ENCODE measurements around the gene ELAPOR1. TPM values are rescaled to one million over a fixed set of nuclear protein-coding genes. Genes with fewer than 3 reads are reported as not detected.

ELAPOR1 gene, protein sequence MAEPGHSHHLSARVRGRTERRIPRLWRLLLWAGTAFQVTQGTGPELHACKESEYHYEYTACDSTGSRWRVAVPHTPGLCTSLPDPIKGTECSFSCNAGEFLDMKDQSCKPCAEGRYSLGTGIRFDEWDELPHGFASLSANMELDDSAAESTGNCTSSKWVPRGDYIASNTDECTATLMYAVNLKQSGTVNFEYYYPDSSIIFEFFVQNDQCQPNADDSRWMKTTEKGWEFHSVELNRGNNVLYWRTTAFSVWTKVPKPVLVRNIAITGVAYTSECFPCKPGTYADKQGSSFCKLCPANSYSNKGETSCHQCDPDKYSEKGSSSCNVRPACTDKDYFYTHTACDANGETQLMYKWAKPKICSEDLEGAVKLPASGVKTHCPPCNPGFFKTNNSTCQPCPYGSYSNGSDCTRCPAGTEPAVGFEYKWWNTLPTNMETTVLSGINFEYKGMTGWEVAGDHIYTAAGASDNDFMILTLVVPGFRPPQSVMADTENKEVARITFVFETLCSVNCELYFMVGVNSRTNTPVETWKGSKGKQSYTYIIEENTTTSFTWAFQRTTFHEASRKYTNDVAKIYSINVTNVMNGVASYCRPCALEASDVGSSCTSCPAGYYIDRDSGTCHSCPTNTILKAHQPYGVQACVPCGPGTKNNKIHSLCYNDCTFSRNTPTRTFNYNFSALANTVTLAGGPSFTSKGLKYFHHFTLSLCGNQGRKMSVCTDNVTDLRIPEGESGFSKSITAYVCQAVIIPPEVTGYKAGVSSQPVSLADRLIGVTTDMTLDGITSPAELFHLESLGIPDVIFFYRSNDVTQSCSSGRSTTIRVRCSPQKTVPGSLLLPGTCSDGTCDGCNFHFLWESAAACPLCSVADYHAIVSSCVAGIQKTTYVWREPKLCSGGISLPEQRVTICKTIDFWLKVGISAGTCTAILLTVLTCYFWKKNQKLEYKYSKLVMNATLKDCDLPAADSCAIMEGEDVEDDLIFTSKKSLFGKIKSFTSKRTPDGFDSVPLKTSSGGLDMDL
- total RNA-seq: 0.43 and 0.64 TPM in 2 replicates

DNA sequence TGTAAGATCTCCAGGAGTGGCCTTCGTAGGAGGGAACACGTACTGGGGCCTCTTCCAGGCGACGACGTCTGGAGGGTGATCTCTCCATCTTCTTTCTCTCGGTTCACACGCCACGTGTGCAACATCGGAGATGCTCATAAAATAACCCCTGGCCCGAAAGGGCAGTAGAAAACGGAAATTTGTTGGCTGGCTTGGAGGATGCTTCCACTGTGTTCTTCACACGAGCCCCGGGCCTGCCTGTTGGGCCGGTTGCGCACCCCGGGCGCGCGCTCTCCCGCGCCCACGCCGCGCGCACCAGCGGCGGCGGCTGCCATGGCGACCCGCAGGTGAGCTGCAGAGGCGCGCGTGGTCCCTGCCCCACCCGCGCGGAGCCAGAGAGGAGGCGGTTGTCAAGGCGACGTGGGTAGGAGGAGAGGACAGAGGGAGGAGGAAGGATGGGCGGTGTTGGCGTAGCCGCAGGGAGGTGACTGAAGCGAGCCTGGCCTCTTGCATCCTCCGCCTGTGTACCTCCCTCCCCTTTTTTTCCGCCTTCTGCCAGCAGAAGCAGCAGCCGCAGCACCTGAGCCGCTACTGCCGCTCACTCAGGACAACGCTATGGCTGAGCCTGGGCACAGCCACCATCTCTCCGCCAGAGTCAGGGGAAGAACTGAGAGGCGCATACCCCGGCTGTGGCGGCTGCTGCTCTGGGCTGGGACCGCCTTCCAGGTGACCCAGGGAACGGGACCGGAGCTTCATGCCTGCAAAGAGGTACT is at the start of gene ELAPOR1:
Gene ELAPOR1 (plus strand): TSS at position 526 of the 752 bp plus-strand sequence. CDS start 69 bp downstream, at position 595.
- peak within 1 kb of the TSS; percentile 33 for H3K4me3 ChIP-seq (ENCODE audit: low read depth, low read length)
- TF ChIP-seq, protein P1, sequence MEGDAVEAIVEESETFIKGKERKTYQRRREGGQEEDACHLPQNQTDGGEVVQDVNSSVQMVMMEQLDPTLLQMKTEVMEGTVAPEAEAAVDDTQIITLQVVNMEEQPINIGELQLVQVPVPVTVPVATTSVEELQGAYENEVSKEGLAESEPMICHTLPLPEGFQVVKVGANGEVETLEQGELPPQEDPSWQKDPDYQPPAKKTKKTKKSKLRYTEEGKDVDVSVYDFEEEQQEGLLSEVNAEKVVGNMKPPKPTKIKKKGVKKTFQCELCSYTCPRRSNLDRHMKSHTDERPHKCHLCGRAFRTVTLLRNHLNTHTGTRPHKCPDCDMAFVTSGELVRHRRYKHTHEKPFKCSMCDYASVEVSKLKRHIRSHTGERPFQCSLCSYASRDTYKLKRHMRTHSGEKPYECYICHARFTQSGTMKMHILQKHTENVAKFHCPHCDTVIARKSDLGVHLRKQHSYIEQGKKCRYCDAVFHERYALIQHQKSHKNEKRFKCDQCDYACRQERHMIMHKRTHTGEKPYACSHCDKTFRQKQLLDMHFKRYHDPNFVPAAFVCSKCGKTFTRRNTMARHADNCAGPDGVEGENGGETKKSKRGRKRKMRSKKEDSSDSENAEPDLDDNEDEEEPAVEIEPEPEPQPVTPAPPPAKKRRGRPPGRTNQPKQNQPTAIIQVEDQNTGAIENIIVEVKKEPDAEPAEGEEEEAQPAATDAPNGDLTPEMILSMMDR (IDR thresholded peaks at IDR 0.05; ENCODE audit: insufficient read depth, low read depth, low read length): no peak
- DNase-seq (ENCODE audit: low read depth): peak; percentile 16

DNA sequence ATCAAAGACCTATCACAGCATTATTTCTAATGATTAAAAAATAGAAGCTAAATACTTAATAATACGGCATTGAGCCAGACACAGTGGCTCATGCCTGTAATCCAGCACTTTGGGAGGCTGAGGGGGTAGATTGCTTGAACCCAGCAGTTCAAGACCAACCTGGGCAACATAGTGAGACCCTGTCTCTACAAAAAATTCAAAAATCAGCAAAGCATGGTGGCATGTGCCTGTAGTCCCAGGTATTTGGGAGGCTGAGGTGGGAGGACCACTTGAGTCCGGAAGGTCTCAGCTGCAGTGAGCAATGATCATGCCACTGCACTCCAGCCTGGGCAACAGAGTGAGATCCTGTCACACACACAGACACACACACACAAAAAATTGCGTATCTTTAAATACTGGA is 48.8 kb upstream of the ELAPOR1 start:
- no peak for DNase-seq (ENCODE audit: low read depth)
- TF ChIP-seq, protein P1 (IDR thresholded peaks at IDR 0.05; ENCODE audit: insufficient read depth, low read depth, low read length): no peak
- no peak overlapping the region for H3K4me3 ChIP-seq (ENCODE audit: low read depth, low read length)

DNA sequence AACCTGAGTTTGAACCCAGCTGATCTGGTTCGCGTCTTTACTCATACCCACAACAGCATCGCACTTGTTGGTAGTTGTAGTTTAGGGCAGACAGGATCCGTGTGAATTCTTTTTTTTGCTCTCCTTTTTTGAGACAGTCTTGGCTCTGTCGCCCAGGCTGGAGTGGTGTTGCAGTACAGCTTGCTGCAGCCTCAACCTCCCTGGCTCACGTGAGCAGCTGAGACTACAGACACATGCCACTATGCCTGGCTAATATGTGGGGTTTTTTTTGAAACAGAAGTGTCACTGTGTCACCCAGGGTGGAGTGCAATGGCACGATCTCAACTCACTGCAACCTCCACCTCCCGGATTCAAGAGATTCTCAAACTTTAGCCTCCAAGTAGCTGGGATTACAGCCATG is 46.0 kb upstream of the ELAPOR1 start:
- no peak overlapping the region for H3K4me3 ChIP-seq (ENCODE audit: low read depth, low read length)
- DNase-seq (ENCODE audit: low read depth): no peak
- TF ChIP-seq, protein P1 (IDR thresholded peaks at IDR 0.05; ENCODE audit: insufficient read depth, low read depth, low read length): no peak

DNA sequence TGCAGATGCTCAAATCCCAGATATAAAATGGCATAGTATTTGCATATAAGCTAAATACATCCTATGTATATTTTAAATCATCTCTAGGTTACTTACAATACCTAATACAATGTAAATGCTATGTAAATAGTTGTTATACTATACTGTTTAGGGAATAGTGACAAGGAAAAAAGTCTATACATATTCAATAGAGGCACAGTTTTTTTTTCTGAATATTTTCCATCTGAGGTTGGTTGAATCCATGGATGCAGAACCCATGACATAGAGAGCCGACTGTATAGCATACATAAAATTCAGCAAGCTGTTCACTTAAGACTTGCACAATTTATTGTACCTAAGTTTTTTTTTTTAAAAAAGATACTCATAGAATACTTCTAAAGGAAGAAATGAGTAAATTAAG is 44.6 kb upstream of the ELAPOR1 start:
- DNase-seq (ENCODE audit: low read depth): no peak
- TF ChIP-seq, protein P1 (IDR thresholded peaks at IDR 0.05; ENCODE audit: insufficient read depth, low read depth, low read length): no peak
- H3K4me3 ChIP-seq (ENCODE audit: low read depth, low read length): no peak overlapping the region

DNA sequence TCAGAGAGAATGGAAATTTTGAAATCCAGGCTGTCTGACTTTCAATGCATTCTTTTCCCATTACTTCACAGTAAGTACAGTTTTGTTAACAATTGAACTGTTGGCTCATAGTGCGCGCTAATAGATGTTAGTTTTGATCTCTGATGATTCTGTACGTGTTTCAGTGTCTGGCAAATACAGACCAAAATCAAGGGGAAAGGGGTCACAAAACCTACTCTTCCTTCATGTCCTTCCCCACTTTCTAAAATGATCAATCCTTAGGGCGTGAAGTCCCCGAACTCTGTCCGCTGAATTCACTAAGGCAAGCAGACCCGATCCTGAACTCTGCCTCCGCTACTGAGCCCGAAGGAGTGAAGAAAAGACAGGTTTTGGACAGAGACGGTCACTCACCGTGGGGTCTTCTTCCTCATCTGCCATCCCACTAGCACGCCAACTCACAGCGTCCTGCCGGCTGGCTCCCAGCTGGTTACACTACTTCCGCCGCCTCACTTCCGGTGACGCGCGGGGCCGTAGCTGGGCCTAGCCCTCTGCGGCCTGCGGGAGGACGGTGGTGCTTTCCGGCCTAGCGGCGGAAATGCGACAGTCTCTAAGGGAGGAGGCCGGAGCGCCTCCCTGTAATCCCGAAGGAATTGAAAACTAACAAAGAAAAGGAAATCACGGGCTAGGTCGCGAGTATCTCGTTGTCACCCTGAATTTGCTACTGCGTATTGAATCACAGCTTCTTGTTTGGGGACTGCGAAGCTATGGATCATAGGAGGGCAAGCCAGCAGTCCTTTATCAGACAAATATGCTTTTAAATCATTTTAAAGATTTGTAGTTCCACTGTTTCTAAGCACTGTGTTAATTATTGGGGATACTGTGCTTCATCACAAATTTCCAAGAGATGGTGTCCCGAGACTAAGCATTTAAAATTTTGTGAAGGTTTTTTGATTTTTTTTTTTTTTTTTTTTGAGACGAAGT is 38.1 kb upstream of the ELAPOR1 start, which contains the start of gene TAF13:
Gene TAF13 (minus strand): TSS at position 473 of the 960 bp plus-strand sequence. CDS start 56 bp downstream, at position 417.
- DNase-seq (ENCODE audit: low read depth): peak; percentile 98

More for the DNA sequence above, 38.1 kb upstream of the ELAPOR1 start, which contains the start of gene TAF13:
- TF ChIP-seq, protein P1 (IDR thresholded peaks at IDR 0.05; ENCODE audit: insufficient read depth, low read depth, low read length): peak; percentile 42
- peak within 1 kb of the TSS; percentile 84 for H3K4me3 ChIP-seq (ENCODE audit: low read depth, low read length)

Measured in fibroblast of villous mesenchyme (primary cell).